D721Med (cell line): ENCODE results near the gene ZNF398.

ENCODE experiments used
- DNase-seq: peaks from one replicate; pipeline ENCODE4 v3.0.0; 2011; ENCODE audit warnings: low spot score; ENCODE audit not compliant: insufficient read length
- FAIRE-seq: peaks from 2 replicates; lab custom pipeline; 2011; peaks lifted over from hg19 to GRCh38; lab: Jason Lieb, UNC
- CTCF ChIP-seq: IDR thresholded peaks from 2 replicates; pipeline ENCODE4 v1.5.1; 2012; ENCODE audit warnings: mild to moderate bottlenecking, control low read depth; ENCODE audit not compliant: insufficient read depth; ENCODE audit errors: missing control alignments

ZNF398 gene

GRCh38 chr7:149109969-149110368 lies 37.3 kb upstream of the ZNF398 start:
- no peak for TF ChIP-seq CTCF
- no peak for DNase-seq
- FAIRE-seq, result no peak

- DNase-seq (no peak), FAIRE-seq (no peak)
These were observed 21.9 kb upstream of the ZNF398 start for GRCh38 chr7:149125189-149125862.

GRCh38 chr7:149125863-149126661 lies 21.2 kb upstream of the ZNF398 start, which contains the start of gene ZNF425:
Gene ZNF425, minus strand, starts transcription at chr7:149126324. Its CDS starts 111 bp downstream, at chr7:149126213.
- TF ChIP-seq CTCF, result peak; percentile 76
- FAIRE-seq, result no peak
- peak; percentile 75 for DNase-seq

More at GRCh38 chr7:149125189-149125862, 21.9 kb upstream of the ZNF398 start:
- no peak for TF ChIP-seq CTCF

GRCh38 chr7:149126662-149127266 lies 20.5 kb upstream of the ZNF398 start:
- no peak for DNase-seq
- no peak for FAIRE-seq
- no peak for TF ChIP-seq CTCF

GRCh38 chr7:149130572-149131198 lies 16.6 kb upstream of the ZNF398 start:
- TF ChIP-seq CTCF, result no peak
- DNase-seq, result no peak
- no peak for FAIRE-seq

GRCh38 chr7:149133028-149133710 lies 14.1 kb upstream of the ZNF398 start:
- DNase-seq, result no peak
- TF ChIP-seq CTCF, result no peak
- no peak for FAIRE-seq
